ENCODE results near the gene STN1.

STN1 gene

DNA sequence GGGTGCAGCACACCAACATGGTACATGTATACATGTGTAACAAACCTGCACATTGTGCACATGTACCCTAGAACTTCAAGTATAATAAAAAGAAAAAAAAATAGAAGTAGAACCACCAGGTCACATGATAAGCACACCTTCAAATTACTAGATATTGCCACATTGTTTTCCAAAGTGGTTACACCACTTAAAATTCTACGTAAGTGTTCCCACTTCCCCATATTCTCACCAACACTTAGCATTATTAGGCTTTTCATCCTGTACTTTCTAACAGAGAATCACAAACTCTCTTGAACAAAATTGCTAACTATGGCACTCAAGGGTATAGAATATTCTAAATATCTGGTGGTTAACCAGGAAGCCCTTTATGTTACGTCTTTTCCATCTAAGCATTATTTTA, 85.2 kb downstream of the STN1 start:
- TF ChIP-seq POLR2AphosphoS5 (IDR thresholded peaks at IDR 0.05; ENCODE audit: low read depth, low read length) (no peak), POLR2A (IDR thresholded peaks at IDR 0.05; ENCODE audit: low read depth, low read length) (no peak), SPI1 (IDR thresholded peaks at IDR 0.05; ENCODE audit: low read depth, low read length) (no peak), PAX5 (IDR thresholded peaks at IDR 0.05; ENCODE audit: insufficient read depth, low read length, severe bottlenecking) (no peak), TAF1 (IDR thresholded peaks at IDR 0.05; ENCODE audit: low read depth, low read length) (no peak), POU2F2 (IDR thresholded peaks at IDR 0.05; ENCODE audit: low read depth, low read length) (no peak)
- DNase-seq (ENCODE audit: insufficient read length, low spot score) (no peak), FAIRE-seq (no peak)

Measured in GM12891 (cell line).